ENCODE data around the gene APIP. TPM values are rescaled to one million over a fixed set of nuclear protein-coding genes. Genes with fewer than 3 reads are reported as not detected.

Gene APIP
- total RNA-seq, 1 experiment from 2014 or later = 31.3 TPM

DNA sequence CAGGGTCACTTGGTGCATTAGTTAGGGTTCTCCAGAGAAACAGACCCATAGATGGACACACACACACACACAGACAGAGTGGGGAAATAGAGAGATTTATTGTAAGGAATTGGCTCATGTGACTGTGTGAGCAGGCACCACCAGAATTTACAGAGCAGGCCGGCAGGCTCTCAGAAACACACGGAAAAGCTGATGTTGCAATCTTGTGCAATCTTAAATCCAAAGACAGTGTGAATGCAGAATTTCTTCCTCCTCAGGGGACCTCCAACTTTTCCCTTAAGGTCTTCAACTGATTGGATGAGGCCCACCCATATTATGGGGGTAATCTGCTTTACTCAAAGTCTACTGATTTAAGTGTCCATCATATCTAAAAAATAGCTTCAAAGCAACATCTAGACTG is 49.8 kb downstream of the APIP start:
- no peak overlapping the region for H3K56ac ChIP-seq (ENCODE audit: insufficient read length, low read depth, low read length)
- no peak overlapping the region for H2BK15ac ChIP-seq (ENCODE audit: low read depth, low read length)
- no peak overlapping the region for H4K5ac ChIP-seq (ENCODE audit: insufficient read length, low read depth, low read length)
- no peak overlapping the region for H3K27ac ChIP-seq (ENCODE audit: insufficient read length, low read depth, low read length)
- H2BK120ac ChIP-seq (ENCODE audit: low read depth, low read length, poor library complexity, severe bottlenecking) = no peak overlapping the region
- H3K27me3 ChIP-seq (ENCODE audit: insufficient read depth, low read length) = no peaks in the 10 kb centered on the region
- H3T11ph ChIP-seq (ENCODE audit: low read length) = no peak overlapping the region
- H2AFZ ChIP-seq (ENCODE audit: low read length) = no peak overlapping the region
- no peaks in the 10 kb centered on the region for H3K79me1 ChIP-seq (ENCODE audit: insufficient read depth, low read depth, low read length, poor library complexity, severe bottlenecking)
- H2BK12ac ChIP-seq (ENCODE audit: insufficient read length, low read depth, low read length) = no peak overlapping the region
- no peak overlapping the region for H2BK5ac ChIP-seq (ENCODE audit: insufficient read length, low read length)
- WGBS (ENCODE audit: extremely low coverage, insufficient read length, low lambda C conversion rate) = no CpG with 5 or more reads among the region's 2 CpGs
- H3K27ac Mint-ChIP-seq = no peak overlapping the region
- no peak overlapping the region for H2BK20ac ChIP-seq (ENCODE audit: low read depth, low read length, poor library complexity, severe bottlenecking)
- no peaks in the 10 kb centered on the region for H3K27me3 Mint-ChIP-seq (ENCODE audit: low read depth)
- H3K36me3 Mint-ChIP-seq (ENCODE audit: insufficient read depth in 1 of 3, low read depth in 3 of 3) = no peaks in the 10 kb centered on the region; a peak in 1 of 7 replicates
- H3K23ac ChIP-seq (ENCODE audit: insufficient read length, low read depth, low read length) = no peak overlapping the region
- H2AK5ac ChIP-seq (ENCODE audit: insufficient read length, low read length) = no peak overlapping the region
- H3K79me2 ChIP-seq (ENCODE audit: insufficient read depth, low read length) = no peaks in the 10 kb centered on the region
- TF ChIP-seq, protein P1, sequence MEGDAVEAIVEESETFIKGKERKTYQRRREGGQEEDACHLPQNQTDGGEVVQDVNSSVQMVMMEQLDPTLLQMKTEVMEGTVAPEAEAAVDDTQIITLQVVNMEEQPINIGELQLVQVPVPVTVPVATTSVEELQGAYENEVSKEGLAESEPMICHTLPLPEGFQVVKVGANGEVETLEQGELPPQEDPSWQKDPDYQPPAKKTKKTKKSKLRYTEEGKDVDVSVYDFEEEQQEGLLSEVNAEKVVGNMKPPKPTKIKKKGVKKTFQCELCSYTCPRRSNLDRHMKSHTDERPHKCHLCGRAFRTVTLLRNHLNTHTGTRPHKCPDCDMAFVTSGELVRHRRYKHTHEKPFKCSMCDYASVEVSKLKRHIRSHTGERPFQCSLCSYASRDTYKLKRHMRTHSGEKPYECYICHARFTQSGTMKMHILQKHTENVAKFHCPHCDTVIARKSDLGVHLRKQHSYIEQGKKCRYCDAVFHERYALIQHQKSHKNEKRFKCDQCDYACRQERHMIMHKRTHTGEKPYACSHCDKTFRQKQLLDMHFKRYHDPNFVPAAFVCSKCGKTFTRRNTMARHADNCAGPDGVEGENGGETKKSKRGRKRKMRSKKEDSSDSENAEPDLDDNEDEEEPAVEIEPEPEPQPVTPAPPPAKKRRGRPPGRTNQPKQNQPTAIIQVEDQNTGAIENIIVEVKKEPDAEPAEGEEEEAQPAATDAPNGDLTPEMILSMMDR (conservative IDR thresholded peaks at IDR 0.05) = no peak
- H3K18ac ChIP-seq (ENCODE audit: insufficient read length, low read depth, low read length) = no peak overlapping the region
- no peak overlapping the region for H4K8ac ChIP-seq (replicated peaks; ENCODE audit: insufficient read length, low read depth, low read length)
- H4K20me1 ChIP-seq (ENCODE audit: control insufficient read depth, insufficient read depth, insufficient read length) = no peaks in the 10 kb centered on the region
- no peaks in the 10 kb centered on the region; the same call in 1 of the 2 replicates for H3K4me1 ChIP-seq (ENCODE audit: insufficient read depth, low read length)
- no peak overlapping the region for H3K9ac ChIP-seq (ENCODE audit: extremely low read depth, insufficient read length, low read length)
- no peaks in the 10 kb centered on the region for H3K4me1 Mint-ChIP-seq
- no peak overlapping the region for H3K14ac ChIP-seq (ENCODE audit: insufficient read depth, low read length)
- H3K23me2 ChIP-seq (ENCODE audit: insufficient read length, low read depth, low read length, poor library complexity, severe bottlenecking) = no peaks in the 10 kb centered on the region
- no peak overlapping the region for H3K4me2 ChIP-seq (ENCODE audit: insufficient read depth, insufficient read length, low read length)
- H3K9me3 ChIP-seq (ENCODE audit: control insufficient read depth, low read depth, low read length) = no peaks in the 10 kb centered on the region
- no peak for DNase-seq
- H3K4me3 Mint-ChIP-seq = no peak overlapping the region
- H3K9me3 Mint-ChIP-seq = no peaks in the 10 kb centered on the region
- no peak overlapping the region for H4K91ac ChIP-seq (ENCODE audit: insufficient read length, low read depth, low read length)
- no peak overlapping the region for H3K4ac ChIP-seq (ENCODE audit: low read depth, low read length)
